ENCODE measurements around the gene RAB3D. TPM values are rescaled to one million over a fixed set of nuclear protein-coding genes. Genes with fewer than 3 reads are reported as not detected.

RAB3D gene
- total and polyA plus RNA-seq, 2 of the 4 experiments (the other 2 are of a cell fraction), result 4.8 to 5.5 TPM

DNA sequence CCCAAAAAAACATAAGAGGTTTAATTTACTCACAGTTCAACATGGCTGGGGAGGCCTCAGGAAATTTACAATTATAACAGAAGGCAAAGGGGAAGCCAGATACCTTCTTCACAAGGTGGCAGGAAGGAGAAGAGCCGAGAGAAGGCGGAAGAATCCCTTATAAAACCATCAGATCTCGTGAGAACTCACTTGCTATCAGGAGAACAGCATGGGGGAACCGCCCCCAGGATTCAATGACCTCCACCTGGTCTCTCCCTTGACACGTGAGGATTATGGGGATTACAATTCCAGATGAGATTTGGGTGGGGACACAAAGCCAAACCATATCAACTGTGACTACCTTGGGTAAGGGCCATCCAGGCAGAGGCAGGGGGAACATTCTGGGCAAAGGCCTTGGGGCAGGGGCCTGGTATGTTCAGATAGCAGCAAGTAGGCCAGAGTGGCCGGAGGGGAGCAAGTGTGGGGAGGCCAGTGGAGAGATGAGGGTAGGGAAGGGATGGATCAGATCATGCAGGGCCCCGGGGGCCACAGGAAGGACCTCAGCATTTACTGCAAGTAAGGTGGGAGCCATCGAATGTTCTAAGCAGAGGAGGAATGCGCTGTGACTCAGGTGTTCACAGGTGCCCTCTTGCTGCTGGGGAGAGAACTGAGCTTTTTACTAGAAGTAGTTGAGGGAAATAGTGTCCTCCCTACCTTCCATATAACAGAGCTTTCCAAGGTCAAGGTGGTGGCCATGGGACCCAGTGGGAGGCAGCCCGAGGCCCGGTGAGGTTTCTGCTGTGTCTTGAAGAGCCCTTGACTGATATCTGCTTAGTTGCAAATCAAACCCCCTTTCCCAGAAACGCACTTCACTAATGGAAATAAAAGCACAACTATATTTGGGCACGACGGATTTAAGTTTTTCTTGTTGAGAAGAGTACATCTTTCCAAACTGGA is 18.0 kb downstream of the RAB3D start:
- ChIA-PET POLR2A (ENCODE audit: unreplicated experiment) (no interaction called here), CTCF (no interaction called here)
- in situ Hi-C loops (cut with MboI; ENCODE audit: low sequenced_read_pairs), result no loop called here
- peak overlapping the region; percentile 15; the same call in 1 of the 2 replicates for H2AK5ac ChIP-seq (ENCODE audit: low read depth, low read length)
- no peak overlapping the region for H4K5ac ChIP-seq (ENCODE audit: low read depth, low read length)
- no peak overlapping the region for H2BK5ac ChIP-seq (ENCODE audit: low read depth, low read length, poor library complexity, severe bottlenecking)
- ATAC-seq (ENCODE audit: low read depth), result no peak
- peaks cover 12% of the 10 kb centered on the region for H3K4me1 ChIP-seq (ENCODE audit: control insufficient read depth, insufficient read depth, low read length)
- H3K4me2 ChIP-seq (ENCODE audit: low read depth, low read length), result no peak overlapping the region
- no peak overlapping the region for H2BK20ac ChIP-seq (ENCODE audit: low read depth, low read length)
- no peak overlapping the region for H2BK15ac ChIP-seq (ENCODE audit: low read depth, low read length)
- H4K20me1 ChIP-seq (ENCODE audit: insufficient read depth, low read length), result no peaks in the 10 kb centered on the region
- BruUV-seq (replicated peaks), result no TSS peak
- no peak overlapping the region for H3K4ac ChIP-seq (ENCODE audit: low read depth, low read length)
- TF ChIP-seq MAFK (IDR thresholded peaks at IDR 0.05; ENCODE audit: low read depth, low read length), result no peak
- TF ChIP-seq, protein P1, sequence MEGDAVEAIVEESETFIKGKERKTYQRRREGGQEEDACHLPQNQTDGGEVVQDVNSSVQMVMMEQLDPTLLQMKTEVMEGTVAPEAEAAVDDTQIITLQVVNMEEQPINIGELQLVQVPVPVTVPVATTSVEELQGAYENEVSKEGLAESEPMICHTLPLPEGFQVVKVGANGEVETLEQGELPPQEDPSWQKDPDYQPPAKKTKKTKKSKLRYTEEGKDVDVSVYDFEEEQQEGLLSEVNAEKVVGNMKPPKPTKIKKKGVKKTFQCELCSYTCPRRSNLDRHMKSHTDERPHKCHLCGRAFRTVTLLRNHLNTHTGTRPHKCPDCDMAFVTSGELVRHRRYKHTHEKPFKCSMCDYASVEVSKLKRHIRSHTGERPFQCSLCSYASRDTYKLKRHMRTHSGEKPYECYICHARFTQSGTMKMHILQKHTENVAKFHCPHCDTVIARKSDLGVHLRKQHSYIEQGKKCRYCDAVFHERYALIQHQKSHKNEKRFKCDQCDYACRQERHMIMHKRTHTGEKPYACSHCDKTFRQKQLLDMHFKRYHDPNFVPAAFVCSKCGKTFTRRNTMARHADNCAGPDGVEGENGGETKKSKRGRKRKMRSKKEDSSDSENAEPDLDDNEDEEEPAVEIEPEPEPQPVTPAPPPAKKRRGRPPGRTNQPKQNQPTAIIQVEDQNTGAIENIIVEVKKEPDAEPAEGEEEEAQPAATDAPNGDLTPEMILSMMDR (conservative IDR thresholded peaks at IDR 0.05; ENCODE audit: low read depth, low read length), result no peak
- TF ChIP-seq, protein P2, sequence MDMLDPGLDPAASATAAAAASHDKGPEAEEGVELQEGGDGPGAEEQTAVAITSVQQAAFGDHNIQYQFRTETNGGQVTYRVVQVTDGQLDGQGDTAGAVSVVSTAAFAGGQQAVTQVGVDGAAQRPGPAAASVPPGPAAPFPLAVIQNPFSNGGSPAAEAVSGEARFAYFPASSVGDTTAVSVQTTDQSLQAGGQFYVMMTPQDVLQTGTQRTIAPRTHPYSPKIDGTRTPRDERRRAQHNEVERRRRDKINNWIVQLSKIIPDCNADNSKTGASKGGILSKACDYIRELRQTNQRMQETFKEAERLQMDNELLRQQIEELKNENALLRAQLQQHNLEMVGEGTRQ (IDR thresholded peaks at IDR 0.05; ENCODE audit: low read depth, low read length), result no peak
- no peak for TF ChIP-seq RAD21 (IDR thresholded peaks at IDR 0.05; ENCODE audit: low read length)
- TF ChIP-seq CEBPB (IDR thresholded peaks at IDR 0.05; ENCODE audit: low read depth, low read length), result no peak
- no peak for TF ChIP-seq FOS (IDR thresholded peaks at IDR 0.05; ENCODE audit: low read depth, low read length)
- no peak for TF ChIP-seq MXI1 (IDR thresholded peaks at IDR 0.05; ENCODE audit: borderline replicate concordance, low read depth, low read length)
- no peak for TF ChIP-seq POLR2A (IDR thresholded peaks at IDR 0.05; ENCODE audit: low read depth, low read length)
- no peak for TF ChIP-seq RFX5 (IDR thresholded peaks at IDR 0.05; ENCODE audit: low read depth, low read length)
- TF ChIP-seq, protein P3, sequence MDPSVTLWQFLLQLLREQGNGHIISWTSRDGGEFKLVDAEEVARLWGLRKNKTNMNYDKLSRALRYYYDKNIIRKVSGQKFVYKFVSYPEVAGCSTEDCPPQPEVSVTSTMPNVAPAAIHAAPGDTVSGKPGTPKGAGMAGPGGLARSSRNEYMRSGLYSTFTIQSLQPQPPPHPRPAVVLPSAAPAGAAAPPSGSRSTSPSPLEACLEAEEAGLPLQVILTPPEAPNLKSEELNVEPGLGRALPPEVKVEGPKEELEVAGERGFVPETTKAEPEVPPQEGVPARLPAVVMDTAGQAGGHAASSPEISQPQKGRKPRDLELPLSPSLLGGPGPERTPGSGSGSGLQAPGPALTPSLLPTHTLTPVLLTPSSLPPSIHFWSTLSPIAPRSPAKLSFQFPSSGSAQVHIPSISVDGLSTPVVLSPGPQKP (IDR thresholded peaks at IDR 0.05; ENCODE audit: borderline replicate concordance, low read depth, low read length), result no peak
- TF ChIP-seq RCOR1 (IDR thresholded peaks at IDR 0.05; ENCODE audit: insufficient replicate concordance, low read length), result no peak
- intact Hi-C loops (cut with micrococcal nuclease), result no loop called here
- H3K27me3 ChIP-seq (ENCODE audit: control insufficient read depth, insufficient read depth, low read length), result no peaks in the 10 kb centered on the region
- H3K79me1 ChIP-seq (ENCODE audit: low read depth in 1 of 2, low read length in 2 of 2), result no peaks in the 10 kb centered on the region
- H3K4me3 ChIP-seq (ENCODE audit: insufficient read depth, low read depth, low read length), result no peak overlapping the region
- H3K9me3 ChIP-seq (ENCODE audit: control insufficient read depth, insufficient read depth, low read length), result no peaks in the 10 kb centered on the region
- H2BK120ac ChIP-seq (ENCODE audit: low read depth, low read length), result no peak overlapping the region
- 96% methylated on average over 3 of the region's 14 CpGs; no CpG with 5 or more reads in 1 of the 2 experiments for WGBS, 2 experiments (ENCODE audit: extremely low coverage in 2 of 2, insufficient read length in 1 of 2)
- H3K23ac ChIP-seq (ENCODE audit: low read depth, low read length), result no peak overlapping the region
- no peak overlapping the region for H3K18ac ChIP-seq (ENCODE audit: low read depth, low read length)
- no peak overlapping the region for H4K8ac ChIP-seq (ENCODE audit: low read depth in 2 of 2, low read length in 2 of 2)
- no peak overlapping the region for H3K27ac ChIP-seq (ENCODE audit: insufficient read depth, low read length)
- peaks cover 1% of the 10 kb centered on the region; the same call in 1 of the 2 replicates for H3K36me3 ChIP-seq (ENCODE audit: control insufficient read depth, insufficient read depth, low read length)
- H3K14ac ChIP-seq (replicated peaks; ENCODE audit: low read depth, low read length), result no peak overlapping the region
- H2AK9ac ChIP-seq (replicated peaks; ENCODE audit: low read depth, low read length, poor library complexity), result no peak overlapping the region
- dilution Hi-C loops (cut with HindIII; ENCODE audit: low sequenced_read_pairs, unreplicated experiment), result no loop called here
- DNase-seq, result no peak
- peaks cover 10% of the 10 kb centered on the region for H3K9me1 ChIP-seq (ENCODE audit: insufficient read depth, low read length)
- no peak overlapping the region for H2AFZ ChIP-seq (replicated peaks; ENCODE audit: low read length, poor library complexity)
- H3K9ac ChIP-seq (ENCODE audit: low read depth, low read length), result no peak overlapping the region
- no peak overlapping the region for H4K91ac ChIP-seq (ENCODE audit: insufficient read depth, low read depth, low read length)
- H3K56ac ChIP-seq (ENCODE audit: extremely low read depth, insufficient read depth, low read length), result no peak overlapping the region
